ENCODE results near the gene EXD2. TPM values are rescaled to one million over a fixed set of nuclear protein-coding genes. Genes with fewer than 3 reads are reported as not detected.
"Not testable (repeated sequence)": the region's sequence is repeated elsewhere in the genome, so short reads cannot be mapped to it uniquely, and the experiment has no call there.

EXD2 gene
- total and polyA plus RNA-seq, 10 of the 15 experiments (the other 5 are each of a cell fraction or from before 2014, with no cell fraction given) = 1.0 to 12.4 (median 4.6) TPM

GRCh38 chr14:69275331-69275730 lies 84.0 kb downstream of the EXD2 start (continued):
- TF ChIP-seq ZBTB4 (CRISPR knock-in tag; IDR thresholded peaks at IDR 0.05) = no peak

GRCh38 chr14:69277356-69277755 lies 86.1 kb downstream of the EXD2 start:
- RAD21 ChIA-PET (ENCODE audit: unreplicated experiment); in situ Hi-C loops (cut with MboI): not testable (repeated sequence)

More at GRCh38 chr14:69277356-69277755, 86.1 kb downstream of the EXD2 start:
- H3K4me1 ChIP-seq (ENCODE audit: control insufficient read depth, insufficient read depth, low read length); H3K4me2 ChIP-seq (ENCODE audit: control insufficient read depth, insufficient read depth); H2AFZ ChIP-seq (ENCODE audit: control insufficient read depth, low read depth, low read length); H3K27ac ChIP-seq (ENCODE audit: control insufficient read depth, insufficient read depth); ATAC-seq; POLR2A ChIA-PET; H3K79me2 ChIP-seq (ENCODE audit: control insufficient read depth, insufficient read depth, low read length); FAIRE-seq; SMC1A ChIA-PET (ENCODE audit: uncharacterized antibody, unreplicated experiment); intact Hi-C loops (cut with micrococcal nuclease; ENCODE audit: unreplicated experiment); H3K9ac ChIP-seq (ENCODE audit: control insufficient read depth, insufficient read depth, low read length); DNase-seq (ENCODE audit: low read depth, low spot score); CTCF ChIA-PET; H3K27me3 ChIP-seq (replicated peaks in 1 of 2; ENCODE audit: control insufficient read depth in 2 of 2, insufficient read depth in 2 of 2, low read length in 1 of 2); H3K36me3 ChIP-seq (ENCODE audit: control insufficient read depth in 2 of 2, insufficient read depth in 2 of 2, low read length in 1 of 2); BruUV-seq (replicated peaks); H4K20me1 ChIP-seq (ENCODE audit: control insufficient read depth, insufficient read depth); H3K9me3 ChIP-seq (replicated peaks; ENCODE audit: control insufficient read depth, insufficient read depth, low read length); H3K4me3 ChIP-seq: not testable (repeated sequence)
- WGBS (ENCODE audit: insufficient coverage, insufficient replicate concordance, low lambda C conversion rate, missing lambda C conversion rate) = 72% methylated on average over 2 of the region's 3 CpGs
